NOMO-1 treated with dmso at 0.1 percent for 144 hours (cell line): ENCODE data around the gene EIF3CL.
"Not testable (repeated sequence)": the region's sequence is repeated elsewhere in the genome, so short reads cannot be mapped to it uniquely, and the experiment has no call there.

Experiments
- DNase-seq: peaks from one replicate; lab custom pipeline; 2025; ENCODE audit not compliant: unreplicated experiment; lab: John Stamatoyannopoulos, UW

The EIF3CL gene, protein sequence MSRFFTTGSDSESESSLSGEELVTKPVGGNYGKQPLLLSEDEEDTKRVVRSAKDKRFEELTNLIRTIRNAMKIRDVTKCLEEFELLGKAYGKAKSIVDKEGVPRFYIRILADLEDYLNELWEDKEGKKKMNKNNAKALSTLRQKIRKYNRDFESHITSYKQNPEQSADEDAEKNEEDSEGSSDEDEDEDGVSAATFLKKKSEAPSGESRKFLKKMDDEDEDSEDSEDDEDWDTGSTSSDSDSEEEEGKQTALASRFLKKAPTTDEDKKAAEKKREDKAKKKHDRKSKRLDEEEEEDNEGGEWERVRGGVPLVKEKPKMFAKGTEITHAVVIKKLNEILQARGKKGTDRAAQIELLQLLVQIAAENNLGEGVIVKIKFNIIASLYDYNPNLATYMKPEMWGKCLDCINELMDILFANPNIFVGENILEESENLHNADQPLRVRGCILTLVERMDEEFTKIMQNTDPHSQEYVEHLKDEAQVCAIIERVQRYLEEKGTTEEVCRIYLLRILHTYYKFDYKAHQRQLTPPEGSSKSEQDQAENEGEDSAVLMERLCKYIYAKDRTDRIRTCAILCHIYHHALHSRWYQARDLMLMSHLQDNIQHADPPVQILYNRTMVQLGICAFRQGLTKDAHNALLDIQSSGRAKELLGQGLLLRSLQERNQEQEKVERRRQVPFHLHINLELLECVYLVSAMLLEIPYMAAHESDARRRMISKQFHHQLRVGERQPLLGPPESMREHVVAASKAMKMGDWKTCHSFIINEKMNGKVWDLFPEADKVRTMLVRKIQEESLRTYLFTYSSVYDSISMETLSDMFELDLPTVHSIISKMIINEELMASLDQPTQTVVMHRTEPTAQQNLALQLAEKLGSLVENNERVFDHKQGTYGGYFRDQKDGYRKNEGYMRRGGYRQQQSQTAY

DNA sequence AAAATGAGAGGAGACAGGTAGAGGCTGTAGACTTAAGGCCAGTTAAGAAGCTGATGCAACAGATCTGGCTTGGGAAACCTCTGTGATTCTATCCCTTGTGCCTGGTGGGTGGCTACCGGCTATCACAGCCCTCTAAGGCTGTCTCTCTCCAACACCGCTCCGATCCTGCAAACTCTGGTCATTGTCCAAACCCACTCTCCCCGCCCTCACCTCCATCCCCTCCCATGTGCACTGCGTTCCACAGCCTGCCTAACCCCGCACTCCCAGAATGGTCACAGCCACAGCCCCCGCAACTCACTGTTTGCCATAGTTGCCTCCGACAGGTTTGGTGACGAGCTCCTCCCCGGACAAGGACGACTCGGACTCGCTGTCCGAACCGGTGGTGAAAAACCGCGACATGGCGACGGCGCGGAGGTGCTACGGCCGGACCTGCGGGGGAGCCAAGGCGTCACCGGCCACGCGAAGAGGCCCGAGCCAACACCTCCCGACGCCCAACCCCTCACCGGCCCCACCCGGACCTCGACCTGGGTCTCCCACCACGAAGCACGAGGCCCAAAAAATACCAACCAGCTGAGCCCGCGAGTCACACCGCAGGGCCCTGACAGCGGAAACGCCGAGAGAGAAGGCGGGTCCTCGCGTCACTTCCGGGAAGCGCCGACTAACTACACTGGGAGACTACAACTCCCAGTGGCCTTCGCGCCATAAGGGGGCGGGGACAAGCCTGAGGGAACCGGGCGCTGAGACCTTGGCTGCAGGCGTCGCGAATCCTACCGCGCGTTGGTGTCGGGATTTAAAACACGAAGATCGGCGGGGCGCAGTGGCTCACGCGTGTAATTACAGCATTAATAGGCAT lies at the start of gene EIF3CL:
Gene EIF3CL (minus strand): TSS at position 622 of the 853 bp plus-strand sequence. CDS start 223 bp downstream, at position 399.
- not testable (repeated sequence) for DNase-seq

DNA sequence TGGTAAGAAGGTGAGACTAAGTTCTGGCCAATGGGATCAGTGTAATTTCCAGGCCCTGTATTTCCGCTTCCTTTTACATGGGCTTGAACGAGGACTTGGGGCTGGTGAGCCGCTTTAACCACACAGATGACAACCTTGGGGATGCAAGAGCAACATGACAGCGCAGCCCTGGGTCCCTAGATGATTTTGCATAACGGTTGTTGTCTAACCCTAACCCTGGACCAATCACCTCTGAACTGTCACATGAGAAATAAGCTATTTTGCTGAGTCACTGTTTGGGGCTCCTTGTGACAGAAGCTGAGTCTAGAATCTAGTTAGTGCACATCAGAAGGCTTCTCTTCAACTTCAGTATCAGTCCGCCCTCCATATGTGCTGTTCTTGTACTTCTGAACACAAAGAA lies 43.4 kb upstream of the EIF3CL start:
- not testable (repeated sequence) for DNase-seq

DNA sequence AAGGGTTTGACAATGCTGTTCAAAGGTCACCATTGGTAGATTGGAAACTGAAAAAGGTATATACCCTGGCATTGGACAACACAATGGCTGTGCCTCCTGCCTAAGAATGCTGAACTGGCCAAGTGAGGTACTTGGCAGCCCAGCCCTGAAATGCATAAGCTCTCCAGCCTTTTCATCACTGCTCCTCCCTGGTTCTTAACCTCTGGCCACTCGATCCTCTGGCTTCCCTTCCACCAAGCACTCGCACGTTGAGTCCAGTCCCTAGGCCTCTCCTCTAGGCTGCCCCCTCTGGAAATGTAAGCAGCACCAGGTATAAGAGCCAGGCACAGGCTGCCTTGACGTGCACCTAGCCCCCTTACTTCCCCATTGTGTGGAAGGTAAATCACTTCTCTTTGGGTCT lies 42.7 kb upstream of the EIF3CL start:
- not testable (repeated sequence) for DNase-seq

DNA sequence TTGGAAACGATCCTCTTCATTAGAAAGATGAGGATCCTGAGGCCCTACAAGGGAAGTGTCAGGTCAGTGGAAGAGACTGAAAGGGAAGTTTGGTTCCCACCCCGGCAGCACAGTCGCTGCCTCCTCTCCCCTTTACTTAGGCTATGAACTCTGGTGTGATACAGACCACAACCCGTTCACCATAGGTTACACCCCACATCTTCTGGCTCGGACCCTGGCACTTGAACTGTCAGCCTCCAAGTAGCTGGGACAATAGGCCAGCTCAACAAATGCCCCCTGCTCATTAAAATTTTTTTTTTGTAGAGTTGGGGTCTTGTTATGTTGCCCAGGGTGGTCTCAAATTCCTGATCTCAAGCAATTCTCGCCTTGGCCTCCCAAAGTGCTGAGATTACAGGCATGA lies 40.3 kb upstream of the EIF3CL start:
- DNase-seq = not testable (repeated sequence)

DNA sequence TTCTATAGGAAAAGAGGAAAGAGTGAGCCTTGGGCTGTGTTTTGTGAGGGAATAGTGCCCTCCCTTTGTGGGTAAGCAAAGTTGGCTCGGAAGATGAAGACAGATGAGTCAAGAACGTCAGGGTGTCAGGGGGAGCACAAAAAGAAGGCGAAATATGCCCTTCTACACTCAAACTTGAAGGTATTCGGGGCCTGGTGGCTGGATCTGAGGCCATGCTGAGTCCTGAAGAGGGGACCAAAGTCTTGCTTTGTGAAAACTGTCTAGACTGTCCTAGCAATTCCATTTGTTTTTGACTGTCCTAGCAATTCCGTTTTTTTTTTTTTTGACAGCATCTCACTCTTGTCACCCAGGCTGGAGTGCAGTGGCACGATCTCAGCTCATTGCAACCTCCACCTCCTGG lies 35.3 kb upstream of the EIF3CL start:
- DNase-seq = not testable (repeated sequence)

DNA sequence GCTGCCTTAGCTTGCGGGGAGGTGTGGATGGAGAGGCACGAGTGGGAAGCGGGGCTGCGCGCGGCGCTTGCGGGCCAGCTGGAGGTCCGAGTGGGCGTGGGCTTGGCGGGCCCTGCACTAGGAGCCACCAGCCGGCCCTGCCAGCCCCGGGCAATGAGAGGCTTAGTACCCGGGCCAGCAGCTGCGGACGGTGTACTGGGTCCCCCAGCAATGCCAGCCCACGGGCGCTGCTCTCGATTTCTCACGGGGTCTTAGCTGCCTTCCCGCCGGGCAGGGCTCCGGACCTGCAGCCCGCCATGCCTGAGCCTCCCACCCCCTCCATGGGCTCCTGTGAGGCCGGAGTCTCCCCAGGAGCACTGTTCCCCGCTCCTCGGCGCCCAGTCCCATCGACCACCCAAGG lies 31.7 kb upstream of the EIF3CL start:
- DNase-seq = not testable (repeated sequence)

DNA sequence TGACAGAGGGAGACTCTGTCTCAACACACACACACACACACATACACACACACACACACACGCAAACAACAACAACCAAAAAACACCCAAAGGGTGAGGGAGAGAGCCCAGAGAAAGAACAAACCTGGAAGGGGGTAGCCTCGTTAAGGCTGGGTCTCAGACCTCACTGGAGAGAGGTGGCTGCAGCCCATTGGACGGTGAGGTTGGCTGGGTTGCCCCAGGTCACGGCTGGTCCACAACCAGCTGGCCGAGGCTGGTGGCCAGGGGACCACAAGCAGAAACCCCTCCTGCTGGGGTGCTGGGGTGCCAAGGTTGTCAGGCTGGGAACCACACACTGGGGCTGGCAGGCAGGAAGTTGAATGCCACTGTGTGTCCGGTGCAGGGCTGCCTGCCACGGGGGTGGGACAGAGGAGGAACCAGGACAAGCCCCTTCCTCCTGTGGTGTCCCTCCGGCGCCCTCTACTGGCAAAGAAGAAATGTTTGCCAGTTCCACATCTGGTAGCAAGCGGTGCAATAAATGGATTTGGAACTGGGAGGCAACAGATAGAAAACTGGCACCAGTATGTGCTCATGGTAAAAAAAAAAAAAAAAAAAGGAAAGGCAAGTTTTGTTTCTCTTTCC lies 22.5 kb upstream of the EIF3CL start:
- not testable (repeated sequence) for DNase-seq

DNA sequence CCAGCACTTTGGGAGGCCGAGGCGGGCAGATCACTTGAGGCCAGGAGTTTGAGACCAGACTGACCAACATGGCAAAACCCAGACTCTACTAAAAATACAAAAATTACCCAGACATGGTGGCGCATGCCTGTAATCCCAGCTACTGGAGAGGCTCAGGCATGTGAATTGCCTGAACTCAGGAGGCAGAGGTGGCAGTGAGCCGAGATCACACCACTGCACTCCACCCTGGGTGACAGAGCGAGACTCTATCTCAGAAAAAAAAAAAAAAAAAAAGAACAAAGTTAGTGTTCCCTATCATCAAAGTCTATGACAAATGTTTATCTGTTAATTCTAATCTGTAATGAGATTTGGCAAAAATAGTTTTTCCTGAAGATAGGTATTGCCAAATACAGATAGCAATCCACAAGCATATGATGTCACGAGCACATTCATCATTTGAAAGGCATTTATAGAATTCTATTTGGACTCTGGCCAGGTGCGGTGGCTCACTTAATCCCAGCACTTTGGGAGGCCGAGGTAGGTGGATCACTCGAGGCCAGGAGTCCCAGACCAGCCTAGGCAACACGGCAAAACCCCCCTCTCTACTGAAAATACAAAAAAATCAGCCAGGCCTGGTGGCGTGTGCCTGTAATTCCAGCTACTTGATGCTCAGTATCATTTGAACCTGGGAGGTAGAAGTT lies 17.6 kb upstream of the EIF3CL start:
- DNase-seq = not testable (repeated sequence)

DNA sequence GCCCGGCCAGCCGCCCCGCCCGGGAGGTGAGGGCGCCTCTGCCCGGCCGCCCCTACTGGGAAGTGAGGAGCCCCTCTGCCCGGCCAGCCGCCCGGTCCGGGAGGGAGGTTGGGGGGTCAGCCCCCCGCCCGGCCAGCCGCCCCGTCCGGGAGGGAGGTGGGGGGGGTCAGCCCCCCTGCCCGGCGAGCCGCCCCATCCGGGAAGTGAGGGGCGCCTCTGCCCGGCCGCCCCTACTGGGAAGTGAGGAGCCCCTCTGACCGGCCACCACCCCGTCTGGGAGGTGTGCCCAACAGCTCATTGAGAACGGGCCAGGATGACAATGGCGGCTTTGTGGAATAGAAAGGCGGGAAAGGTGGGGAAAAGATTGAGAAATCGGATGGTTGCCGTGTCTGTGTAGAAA lies 13.4 kb upstream of the EIF3CL start:
- DNase-seq = not testable (repeated sequence)

DNA sequence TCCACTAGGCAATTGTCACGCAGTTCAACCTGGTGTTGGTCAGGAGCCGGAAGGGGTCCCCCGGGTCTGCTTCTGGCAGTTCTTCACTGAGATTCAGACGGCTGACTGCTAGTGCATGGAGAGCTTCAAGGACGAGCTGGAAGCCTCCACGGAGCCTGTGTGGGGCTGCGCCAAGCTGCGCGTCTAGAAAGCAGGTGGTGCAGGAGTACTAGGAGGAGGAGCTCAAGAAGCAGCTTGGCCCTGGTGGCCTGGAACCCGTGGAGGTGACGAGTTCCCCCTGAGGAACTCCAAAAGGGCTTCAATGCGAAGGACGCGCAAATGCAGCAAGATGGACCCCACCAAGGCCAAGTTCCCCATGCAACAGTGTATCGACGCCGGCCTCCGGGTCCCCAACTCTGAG lies 10.9 kb upstream of the EIF3CL start:
- not testable (repeated sequence) for DNase-seq

DNA sequence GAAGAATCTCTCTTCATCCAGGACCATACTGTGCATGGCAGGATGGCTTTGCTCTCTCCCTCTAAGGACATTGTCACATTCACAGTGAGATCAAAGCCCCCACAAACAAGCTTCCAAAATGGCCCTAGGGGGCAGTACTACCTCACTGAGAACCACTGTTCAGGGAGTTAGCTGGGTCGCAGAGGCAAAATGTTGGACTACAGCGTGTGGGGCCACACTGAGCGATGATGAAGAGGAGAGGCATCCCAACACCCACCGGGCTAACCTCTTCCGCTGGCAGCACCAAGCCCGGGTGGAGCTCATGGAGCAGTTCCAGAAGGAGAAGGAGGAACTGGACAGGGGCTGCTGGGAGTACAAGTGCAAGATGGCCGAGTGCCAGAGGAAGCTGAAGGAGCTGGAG lies 9.9 kb upstream of the EIF3CL start:
- not testable (repeated sequence) for DNase-seq

DNA sequence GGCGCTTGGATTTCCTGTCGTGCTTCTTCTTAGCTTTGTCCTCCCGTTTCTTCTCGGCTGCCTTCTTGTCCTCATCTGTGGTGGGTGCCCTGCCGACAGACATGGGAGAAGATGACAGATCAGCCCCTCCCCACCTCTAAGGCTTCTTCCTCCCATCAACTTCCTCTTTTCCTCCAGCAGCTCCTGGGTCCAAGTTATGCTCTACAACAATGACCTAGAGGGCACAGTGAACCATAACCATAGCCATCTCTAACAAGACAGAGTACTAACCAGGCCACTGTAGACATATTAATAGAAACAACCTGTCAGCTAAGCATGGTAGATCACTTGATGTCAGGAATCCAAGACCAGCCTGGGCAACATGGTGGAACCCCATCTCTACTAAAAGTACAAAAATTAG lies 11.6 kb downstream of the EIF3CL start:
- not testable (repeated sequence) for DNase-seq

DNA sequence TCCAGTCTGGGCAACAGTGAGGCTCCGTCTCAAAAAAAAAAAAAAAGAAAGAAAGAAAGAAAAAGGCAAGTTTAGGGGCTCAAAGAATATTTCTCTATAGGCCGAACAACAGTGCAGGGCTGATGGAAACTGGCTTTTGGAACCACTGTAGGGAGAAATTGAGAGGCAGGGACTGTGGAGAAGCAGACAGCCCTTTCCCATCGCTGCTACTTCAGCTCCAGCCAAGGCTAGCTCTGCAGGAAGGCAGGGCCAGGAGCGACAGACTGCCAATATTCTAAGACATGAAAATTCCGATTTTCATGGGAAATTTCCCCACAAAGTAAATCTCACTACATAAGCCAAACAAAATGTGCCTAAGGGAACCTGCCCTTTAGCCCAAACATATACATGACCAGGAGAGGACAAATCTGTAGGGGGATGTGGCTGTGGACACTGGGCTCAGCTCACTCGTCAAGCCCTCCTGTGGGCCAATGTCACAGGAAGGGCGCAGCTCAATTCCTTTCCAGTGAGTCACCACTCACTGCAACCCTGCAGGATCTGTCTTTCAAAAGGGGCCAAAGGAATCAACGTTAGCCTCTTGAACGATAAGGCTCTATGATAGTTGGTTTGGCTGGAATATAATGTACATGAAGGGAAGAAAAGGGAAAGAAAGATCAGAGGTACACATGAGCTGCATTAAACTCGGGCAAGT lies 21.3 kb downstream of the EIF3CL start:
- not testable (repeated sequence) for DNase-seq

DNA sequence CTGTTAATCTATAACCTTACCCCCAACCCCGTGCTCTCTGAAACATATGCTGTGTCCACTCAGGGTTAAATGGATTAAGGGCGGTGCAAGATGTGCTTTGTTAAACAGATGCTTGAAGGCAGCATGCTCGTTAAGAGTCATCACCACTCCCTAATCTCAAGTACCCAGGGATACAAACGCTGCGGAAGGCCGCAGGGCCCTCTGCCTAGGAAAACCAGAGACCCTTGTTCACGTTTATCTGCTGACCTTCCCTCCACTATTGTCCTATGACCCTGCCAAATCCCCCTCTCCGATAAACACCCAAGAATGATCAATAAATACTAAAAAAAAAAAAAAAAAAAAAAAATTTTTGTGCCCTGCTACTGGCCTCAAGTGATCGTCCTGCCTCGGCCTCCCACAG lies 25.8 kb downstream of the EIF3CL start:
- not testable (repeated sequence) for DNase-seq

DNA sequence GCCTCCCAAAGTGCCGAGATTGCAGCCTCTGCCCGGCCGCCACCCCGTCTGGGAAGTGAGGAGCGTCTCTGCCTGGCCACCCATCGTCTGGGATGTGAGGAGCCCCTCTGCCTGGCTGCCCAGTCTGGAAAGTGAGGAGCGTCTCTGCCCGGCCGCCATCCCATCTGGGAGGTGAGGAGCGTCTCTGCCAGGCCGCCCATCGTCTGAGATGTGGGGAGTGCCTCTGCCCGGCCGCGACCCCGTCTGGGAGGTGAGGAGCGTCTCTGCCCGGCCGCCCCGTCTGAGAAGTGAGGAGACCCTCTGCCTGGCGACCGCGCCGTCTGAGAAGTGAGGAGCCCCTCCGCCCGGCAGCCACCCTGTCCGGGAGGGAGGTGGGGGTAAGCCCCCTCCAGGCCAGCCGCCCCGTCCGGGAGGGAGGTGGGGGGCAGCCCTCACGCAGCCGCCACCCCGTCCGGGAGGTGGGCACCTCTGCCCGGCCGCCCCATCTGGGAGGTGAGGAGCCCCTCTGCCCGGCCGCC lies 26.5 kb downstream of the EIF3CL start:
- not testable (repeated sequence) for DNase-seq

DNA sequence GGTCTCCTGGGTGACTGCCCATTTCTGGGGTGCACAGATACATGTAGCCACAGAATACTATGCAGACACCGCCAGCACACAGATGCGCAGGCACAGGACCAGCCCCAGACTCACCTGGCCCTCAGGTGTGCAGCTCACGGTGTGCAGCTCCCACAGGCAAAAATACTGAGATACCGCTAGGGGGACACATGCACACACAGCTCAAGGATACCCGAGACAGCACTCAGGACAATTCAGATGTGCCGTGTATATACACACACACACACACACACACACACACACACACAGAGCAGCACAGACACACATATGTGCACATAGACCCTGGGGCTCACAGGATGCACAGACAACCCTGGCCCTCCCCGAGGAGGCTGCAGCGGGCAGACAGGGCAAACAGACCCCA lies 28.5 kb downstream of the EIF3CL start:
- DNase-seq = not testable (repeated sequence)

DNA sequence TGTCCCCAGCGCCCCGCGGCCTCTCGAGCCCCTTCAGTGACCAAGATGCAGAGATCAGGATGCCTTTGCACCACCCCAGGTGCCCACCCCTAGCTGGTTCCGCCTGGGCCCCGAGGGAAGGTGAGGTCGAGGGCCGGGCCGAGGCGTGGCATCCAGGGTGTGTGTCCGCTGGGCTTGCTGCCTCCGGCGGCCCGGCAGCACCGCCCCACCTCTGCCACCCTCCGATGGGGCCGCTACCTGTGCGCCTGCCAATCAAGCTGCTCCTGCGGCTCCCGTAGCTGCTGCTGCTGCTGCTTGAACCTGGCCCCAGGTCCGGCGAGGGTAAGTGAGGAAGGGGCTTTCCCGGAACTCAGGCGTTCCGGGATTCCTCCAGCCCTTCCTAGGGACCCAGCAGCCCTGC lies 29.4 kb downstream of the EIF3CL start:
- DNase-seq = not testable (repeated sequence)

DNA sequence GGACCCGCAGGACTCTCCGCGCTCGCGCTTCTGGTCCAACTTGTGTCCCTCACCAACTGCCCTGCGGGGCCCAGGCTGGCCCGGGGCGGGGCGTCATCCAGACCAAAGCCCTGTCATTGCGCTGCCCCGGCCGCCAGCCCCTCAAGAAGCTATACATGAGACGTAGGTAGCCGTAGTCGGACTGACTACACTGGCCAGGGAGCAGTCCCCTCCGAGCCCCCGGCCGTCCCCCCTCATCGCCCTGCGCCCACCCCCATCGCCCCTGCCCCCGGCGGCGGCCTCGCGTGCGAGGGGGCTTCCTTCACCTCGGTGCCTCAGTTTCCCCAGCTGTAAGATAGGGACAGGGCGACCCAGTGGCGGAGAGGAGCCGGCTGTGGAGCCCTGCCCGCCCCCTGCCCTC lies 35.7 kb downstream of the EIF3CL start:
- DNase-seq = not testable (repeated sequence)
